ENCODE data around the gene BCKDHB.
"Not testable (repeated sequence)": the region's sequence is repeated elsewhere in the genome, so short reads cannot be mapped to it uniquely, and the experiment has no call there.

Gene BCKDHB

DNA sequence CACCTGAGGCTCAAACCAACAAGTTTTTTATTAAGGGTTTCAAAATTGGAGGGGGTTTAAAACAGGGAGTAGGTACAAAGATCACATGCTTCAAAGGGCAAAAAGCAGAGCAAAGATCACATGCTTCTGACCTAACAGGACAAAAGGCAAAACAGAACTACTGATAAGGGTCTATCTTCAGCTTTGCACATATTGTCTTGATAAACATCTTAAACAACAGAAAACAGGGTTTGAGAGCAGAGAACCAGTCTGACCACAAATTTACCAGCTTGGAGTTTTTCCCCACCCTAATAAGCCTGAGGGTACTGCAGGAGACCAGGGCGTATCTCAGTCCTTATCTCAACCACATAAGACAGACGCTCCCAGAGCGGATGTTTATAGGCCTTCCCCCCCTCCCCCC lies 16.1 kb downstream of the BCKDHB start:
- H3K9ac ChIP-seq (ENCODE audit: low read depth, low read length); H3K36me3 ChIP-seq (ENCODE audit: insufficient read depth, low read length); H3K9me3 ChIP-seq (replicated peaks; ENCODE audit: low read length); H3K4me2 ChIP-seq (ENCODE audit: low read length); H3K27me3 ChIP-seq (ENCODE audit: control insufficient read depth, insufficient read depth, low read length); H3K4me1 ChIP-seq (ENCODE audit: control insufficient read depth, insufficient read depth, low read length); H3K4me3 ChIP-seq (ENCODE audit: low read length): not testable (repeated sequence)

DNA sequence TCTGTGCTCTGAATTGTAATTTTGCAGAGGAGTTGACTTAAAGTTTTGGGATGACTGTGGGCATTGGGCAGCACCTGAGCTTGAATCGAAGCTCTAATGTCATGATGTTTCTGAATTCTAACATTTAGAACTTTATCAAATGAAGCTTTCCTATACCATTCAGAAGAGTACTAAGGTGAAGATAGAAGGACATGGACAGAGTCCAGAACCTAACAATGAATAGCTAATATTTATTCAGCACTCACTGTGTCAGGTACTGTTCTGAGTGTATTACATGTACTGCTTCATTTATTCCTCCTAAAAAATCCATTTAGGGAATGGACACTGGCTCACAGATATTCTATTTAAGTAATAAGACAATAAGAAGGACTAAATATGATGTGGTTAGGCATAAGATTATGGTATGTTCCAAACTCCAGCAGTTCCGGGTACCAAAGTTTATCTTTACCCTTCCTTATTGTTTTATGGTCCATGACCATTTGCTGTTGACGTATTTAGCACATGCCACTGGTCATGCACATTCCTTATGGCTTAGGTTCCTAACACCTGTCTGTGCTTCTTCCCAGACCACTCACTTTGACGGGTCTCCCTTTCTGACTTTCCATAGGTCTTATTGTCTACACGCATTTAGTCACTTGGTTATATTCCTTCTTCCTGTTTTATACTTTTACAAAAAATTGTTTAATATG lies 20.3 kb downstream of the BCKDHB start:
- H3K36me3 ChIP-seq (ENCODE audit: insufficient read depth, low read length), result no peaks in the 10 kb centered on the region
- no peaks in the 10 kb centered on the region for H3K27me3 ChIP-seq (ENCODE audit: control insufficient read depth, insufficient read depth, low read length)
- H3K9me3 ChIP-seq (replicated peaks; ENCODE audit: low read length), result no peaks in the 10 kb centered on the region
- no peak overlapping the region for H3K4me2 ChIP-seq (ENCODE audit: low read length)
- no peak overlapping the region for H3K9ac ChIP-seq (ENCODE audit: low read depth, low read length)
- H3K4me3 ChIP-seq (ENCODE audit: low read length), result no peak overlapping the region
- peaks cover 13% of the 10 kb centered on the region for H3K4me1 ChIP-seq (ENCODE audit: control insufficient read depth, insufficient read depth, low read length)

DNA sequence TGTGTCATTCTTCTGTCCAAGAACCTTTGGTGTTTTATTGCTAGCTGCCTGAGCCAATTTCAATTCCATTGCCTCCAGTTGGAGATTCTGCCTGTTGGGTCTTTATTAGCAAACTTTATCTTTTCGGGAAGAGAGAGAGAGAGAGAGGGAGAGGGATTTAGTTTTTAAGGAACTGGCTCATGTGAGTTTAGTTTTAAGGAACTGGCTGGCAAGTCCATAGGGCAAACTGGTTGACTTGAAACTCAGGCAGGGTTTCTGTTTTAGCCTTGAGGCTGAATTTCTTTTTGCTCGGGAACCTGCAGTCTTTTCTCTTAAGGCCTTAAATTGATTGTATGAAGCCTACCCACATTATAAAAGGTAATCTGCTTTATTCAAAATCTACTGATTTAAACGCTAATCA lies 23.0 kb downstream of the BCKDHB start:
- Histone ChIP-seq H3K27me3 (ENCODE audit: control insufficient read depth, insufficient read depth, low read length) (no peaks in the 10 kb centered on the region), H3K4me2 (ENCODE audit: low read length) (no peak overlapping the region), H3K9ac (ENCODE audit: low read depth, low read length) (no peak overlapping the region), H3K36me3 (ENCODE audit: insufficient read depth, low read length) (no peaks in the 10 kb centered on the region), H3K4me1 (ENCODE audit: control insufficient read depth, insufficient read depth, low read length) (peaks cover 13% of the 10 kb centered on the region), H3K4me3 (ENCODE audit: low read length) (no peak overlapping the region), H3K9me3 (replicated peaks; ENCODE audit: low read length) (no peaks in the 10 kb centered on the region)

GRCh38 chr6:80133020-80133419 lies 26.5 kb downstream of the BCKDHB start:
- no peaks in the 10 kb centered on the region for H3K9me3 ChIP-seq (replicated peaks; ENCODE audit: low read length)
- no peak overlapping the region for H3K4me3 ChIP-seq (ENCODE audit: low read length)
- no peak overlapping the region for H3K9ac ChIP-seq (ENCODE audit: low read depth, low read length)
- H3K27me3 ChIP-seq (ENCODE audit: control insufficient read depth, insufficient read depth, low read length), result no peaks in the 10 kb centered on the region
- no peaks in the 10 kb centered on the region for H3K36me3 ChIP-seq (ENCODE audit: insufficient read depth, low read length)
- no peak overlapping the region for H3K4me2 ChIP-seq (ENCODE audit: low read length)
- H3K4me1 ChIP-seq (ENCODE audit: control insufficient read depth, insufficient read depth, low read length), result peaks cover 8% of the 10 kb centered on the region

DNA sequence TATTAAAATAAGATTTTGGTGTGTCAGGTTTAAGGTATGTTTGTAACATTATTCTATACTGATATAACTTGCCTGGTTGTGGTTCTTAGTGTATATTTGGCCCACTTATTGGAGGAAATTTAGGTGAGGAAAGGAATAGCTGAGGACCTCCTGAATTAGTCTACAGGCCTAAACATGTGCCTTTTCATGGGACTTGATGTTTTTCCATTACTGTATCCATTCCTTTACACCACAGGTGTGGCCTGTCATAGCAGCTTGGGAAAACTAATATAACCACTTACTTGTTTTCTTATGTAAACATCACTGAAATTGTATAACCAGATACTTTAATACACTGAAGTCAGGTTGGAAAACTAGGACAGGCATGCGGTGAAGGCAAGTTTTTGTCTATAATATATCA lies 27.6 kb downstream of the BCKDHB start:
- H3K36me3 ChIP-seq (ENCODE audit: insufficient read depth, low read length), result no peaks in the 10 kb centered on the region
- no peak overlapping the region for H3K4me2 ChIP-seq (ENCODE audit: low read length)
- no peak overlapping the region for H3K4me3 ChIP-seq (ENCODE audit: low read length)
- no peaks in the 10 kb centered on the region for H3K4me1 ChIP-seq (ENCODE audit: control insufficient read depth, insufficient read depth, low read length)
- no peaks in the 10 kb centered on the region for H3K27me3 ChIP-seq (ENCODE audit: control insufficient read depth, insufficient read depth, low read length)
- H3K9me3 ChIP-seq (replicated peaks; ENCODE audit: low read length), result no peaks in the 10 kb centered on the region
- H3K9ac ChIP-seq (ENCODE audit: low read depth, low read length), result no peak overlapping the region

DNA sequence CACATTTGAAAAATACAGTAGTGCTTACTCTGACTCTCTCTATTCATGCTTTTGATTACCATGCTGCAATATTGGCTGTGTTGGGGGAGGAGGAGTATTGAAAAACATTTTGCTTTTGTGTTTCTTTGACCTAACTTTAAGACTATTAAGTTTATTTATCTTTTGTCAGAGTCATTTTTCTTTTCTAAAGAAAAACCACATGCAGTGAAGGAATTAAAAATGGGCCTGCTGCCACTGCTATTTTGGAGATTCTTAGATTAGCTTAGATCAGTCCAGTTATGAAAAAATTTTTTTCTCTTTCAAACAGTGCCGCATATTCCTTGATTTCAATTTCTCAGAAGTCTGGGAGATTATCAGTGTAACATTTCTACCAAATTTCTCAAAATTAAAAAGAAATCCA lies 36.1 kb downstream of the BCKDHB start:
- H3K36me3 ChIP-seq (ENCODE audit: insufficient read depth, low read length), result no peaks in the 10 kb centered on the region

DNA sequence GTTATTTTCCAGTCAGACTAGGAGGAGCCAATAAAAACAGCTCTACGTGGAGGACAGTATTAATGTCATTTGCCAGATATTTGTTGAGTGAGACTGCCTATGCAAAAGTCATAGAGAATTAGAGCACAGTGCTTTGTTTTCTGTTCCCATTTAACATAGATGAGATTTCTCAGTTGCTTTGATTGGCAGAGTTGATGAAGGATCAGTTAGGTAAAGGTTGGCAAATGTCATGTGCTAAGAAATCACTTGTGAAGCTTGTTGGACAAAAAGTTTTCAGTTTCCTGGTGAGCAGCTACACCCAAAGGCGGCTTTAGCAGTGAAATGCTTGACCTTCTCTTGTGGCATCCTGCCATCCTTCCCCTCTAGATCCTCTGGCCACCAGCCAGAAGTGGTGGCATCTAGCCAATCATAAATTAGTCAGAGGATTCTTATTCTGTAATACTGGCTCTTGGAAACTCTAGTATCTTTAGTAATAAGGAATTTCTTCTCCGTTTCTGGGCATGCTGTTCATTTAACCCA lies 37.0 kb downstream of the BCKDHB start:
- Histone ChIP-seq H3K4me2 (ENCODE audit: low read length) (peak overlapping the region; percentile 76), H3K9me3 (replicated peaks; ENCODE audit: low read length) (no peaks in the 10 kb centered on the region), H3K9ac (ENCODE audit: low read depth, low read length) (peak overlapping the region; percentile 74), H3K27me3 (ENCODE audit: control insufficient read depth, insufficient read depth, low read length) (no peaks in the 10 kb centered on the region), H3K4me1 (ENCODE audit: control insufficient read depth, insufficient read depth, low read length) (peaks cover 39% of the 10 kb centered on the region), H3K4me3 (ENCODE audit: low read length) (peak overlapping the region; percentile 37), H3K36me3 (ENCODE audit: insufficient read depth, low read length) (no peaks in the 10 kb centered on the region)

More for the DNA sequence above, 36.1 kb downstream of the BCKDHB start:
- Histone ChIP-seq H3K9me3 (replicated peaks; ENCODE audit: low read length) (no peaks in the 10 kb centered on the region), H3K4me3 (ENCODE audit: low read length) (peak overlapping the region; percentile 37), H3K4me2 (ENCODE audit: low read length) (peak overlapping the region; percentile 76), H3K27me3 (ENCODE audit: control insufficient read depth, insufficient read depth, low read length) (no peaks in the 10 kb centered on the region), H3K4me1 (ENCODE audit: control insufficient read depth, insufficient read depth, low read length) (peaks cover 39% of the 10 kb centered on the region), H3K9ac (ENCODE audit: low read depth, low read length) (peak overlapping the region; percentile 74)

DNA sequence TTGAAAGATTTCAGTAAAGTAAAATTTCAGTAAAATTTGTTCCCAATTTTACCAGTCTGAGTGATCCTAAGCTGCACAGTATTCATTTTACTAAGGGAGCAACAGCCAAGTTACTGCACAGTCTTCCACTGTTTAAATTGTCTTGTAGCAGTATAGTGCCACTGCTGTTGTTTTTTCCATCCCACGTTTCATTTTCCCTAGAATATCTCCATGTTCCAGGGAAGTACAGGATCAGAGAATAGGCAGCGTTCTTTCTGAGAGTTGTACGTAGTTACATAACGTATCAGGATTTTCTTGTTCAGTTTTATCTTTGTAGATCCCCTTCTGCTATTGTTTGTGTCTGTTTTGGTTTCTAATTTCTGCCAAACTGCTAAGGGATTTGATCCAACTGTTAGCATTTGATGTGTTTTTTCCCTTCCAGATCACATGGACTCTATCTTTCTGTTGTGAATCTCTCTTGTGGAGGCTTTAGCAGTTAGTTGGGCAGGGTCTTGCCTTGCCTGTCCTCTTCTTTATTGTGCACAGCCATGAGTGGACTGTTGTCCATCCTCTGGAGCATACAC lies 38.4 kb downstream of the BCKDHB start:
- Histone ChIP-seq H3K27me3 (ENCODE audit: control insufficient read depth, insufficient read depth, low read length) (no peaks in the 10 kb centered on the region), H3K4me3 (ENCODE audit: low read length) (no peak overlapping the region), H3K36me3 (ENCODE audit: insufficient read depth, low read length) (no peaks in the 10 kb centered on the region), H3K4me2 (ENCODE audit: low read length) (no peak overlapping the region), H3K9me3 (replicated peaks; ENCODE audit: low read length) (no peaks in the 10 kb centered on the region), H3K4me1 (ENCODE audit: control insufficient read depth, insufficient read depth, low read length) (peaks cover 39% of the 10 kb centered on the region), H3K9ac (ENCODE audit: low read depth, low read length) (no peak overlapping the region)

- H3K9me3 ChIP-seq (replicated peaks; ENCODE audit: low read length), result no peaks in the 10 kb centered on the region
- H3K36me3 ChIP-seq (ENCODE audit: insufficient read depth, low read length), result no peaks in the 10 kb centered on the region
- no peak overlapping the region for H3K9ac ChIP-seq (ENCODE audit: low read depth, low read length)
- no peak overlapping the region for H3K4me3 ChIP-seq (ENCODE audit: low read length)
- no peak overlapping the region for H3K4me2 ChIP-seq (ENCODE audit: low read length)
- H3K4me1 ChIP-seq (ENCODE audit: control insufficient read depth, insufficient read depth, low read length), result peaks cover 39% of the 10 kb centered on the region
- H3K27me3 ChIP-seq (ENCODE audit: control insufficient read depth, insufficient read depth, low read length), result no peaks in the 10 kb centered on the region
Measured at GRCh38 chr6:80145509-80145908, 39.0 kb downstream of the BCKDHB start.

GRCh38 chr6:80145921-80146320 lies 39.5 kb downstream of the BCKDHB start:
- Histone ChIP-seq H3K27me3 (ENCODE audit: control insufficient read depth, insufficient read depth, low read length) (no peaks in the 10 kb centered on the region), H3K9ac (ENCODE audit: low read depth, low read length) (no peak overlapping the region), H3K4me2 (ENCODE audit: low read length) (no peak overlapping the region), H3K9me3 (replicated peaks; ENCODE audit: low read length) (no peaks in the 10 kb centered on the region), H3K4me3 (ENCODE audit: low read length) (no peak overlapping the region), H3K36me3 (ENCODE audit: insufficient read depth, low read length) (no peaks in the 10 kb centered on the region), H3K4me1 (ENCODE audit: control insufficient read depth, insufficient read depth, low read length) (peaks cover 39% of the 10 kb centered on the region)

DNA sequence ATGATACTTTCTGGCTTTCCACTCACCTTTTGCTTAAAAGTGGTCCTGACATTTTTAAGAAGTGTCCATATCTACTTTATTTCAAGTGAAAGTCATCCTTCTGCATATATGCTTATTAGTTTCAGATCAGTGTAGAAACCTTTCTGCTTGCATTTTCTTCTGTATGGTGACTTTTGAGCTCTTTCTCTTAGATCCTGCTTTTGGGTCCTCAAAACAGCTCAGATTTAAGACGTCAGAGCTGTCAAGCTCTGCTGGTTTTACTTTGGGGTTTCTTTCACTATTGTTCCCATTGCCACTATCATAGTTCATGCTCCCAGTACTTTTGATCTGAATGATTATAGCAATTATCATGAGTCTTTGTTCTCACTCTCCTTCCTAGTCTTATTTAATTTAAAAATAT lies 41.7 kb downstream of the BCKDHB start:
- Histone ChIP-seq H3K4me2 (ENCODE audit: low read length) (no peak overlapping the region), H3K36me3 (ENCODE audit: insufficient read depth, low read length) (no peaks in the 10 kb centered on the region), H3K27me3 (ENCODE audit: control insufficient read depth, insufficient read depth, low read length) (no peaks in the 10 kb centered on the region), H3K4me1 (ENCODE audit: control insufficient read depth, insufficient read depth, low read length) (peaks cover 28% of the 10 kb centered on the region), H3K9ac (ENCODE audit: low read depth, low read length) (no peak overlapping the region), H3K4me3 (ENCODE audit: low read length) (no peak overlapping the region), H3K9me3 (replicated peaks; ENCODE audit: low read length) (no peaks in the 10 kb centered on the region)

DNA sequence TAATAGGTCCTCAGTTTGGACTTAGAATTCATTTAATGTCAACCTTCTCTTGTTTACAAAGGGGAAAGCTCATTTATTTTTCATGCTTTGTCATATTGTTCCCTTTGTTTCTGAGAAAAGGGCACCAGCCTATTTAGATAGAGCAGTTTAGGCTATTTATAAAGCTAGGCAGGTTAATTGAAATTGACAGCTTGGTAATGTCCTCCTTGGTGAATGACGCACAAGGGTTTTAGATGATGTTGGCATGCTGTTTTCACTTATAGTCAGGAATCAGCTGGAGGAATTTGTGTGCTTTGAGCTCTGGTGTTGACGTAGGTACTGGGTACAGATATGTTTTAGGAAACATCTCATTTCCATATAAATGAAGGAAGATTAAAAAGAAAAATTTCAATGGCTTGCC lies 45.2 kb downstream of the BCKDHB start:
- no peak overlapping the region for H3K9ac ChIP-seq (ENCODE audit: low read depth, low read length)
- no peaks in the 10 kb centered on the region for H3K27me3 ChIP-seq (ENCODE audit: control insufficient read depth, insufficient read depth, low read length)
- no peaks in the 10 kb centered on the region for H3K9me3 ChIP-seq (replicated peaks; ENCODE audit: low read length)
- H3K4me2 ChIP-seq (ENCODE audit: low read length), result no peak overlapping the region
- no peak overlapping the region for H3K4me3 ChIP-seq (ENCODE audit: low read length)
- H3K4me1 ChIP-seq (ENCODE audit: control insufficient read depth, insufficient read depth, low read length), result no peaks in the 10 kb centered on the region
- no peaks in the 10 kb centered on the region for H3K36me3 ChIP-seq (ENCODE audit: insufficient read depth, low read length)

All from skeletal muscle satellite cell (primary cell).